ENCODE measurements around the gene TEAD1. TPM values are rescaled to one million over a fixed set of nuclear protein-coding genes. Genes with fewer than 3 reads are reported as not detected.

Gene TEAD1
- total RNA-seq, 1 donor from 2014 or later: 88.1 TPM

DNA sequence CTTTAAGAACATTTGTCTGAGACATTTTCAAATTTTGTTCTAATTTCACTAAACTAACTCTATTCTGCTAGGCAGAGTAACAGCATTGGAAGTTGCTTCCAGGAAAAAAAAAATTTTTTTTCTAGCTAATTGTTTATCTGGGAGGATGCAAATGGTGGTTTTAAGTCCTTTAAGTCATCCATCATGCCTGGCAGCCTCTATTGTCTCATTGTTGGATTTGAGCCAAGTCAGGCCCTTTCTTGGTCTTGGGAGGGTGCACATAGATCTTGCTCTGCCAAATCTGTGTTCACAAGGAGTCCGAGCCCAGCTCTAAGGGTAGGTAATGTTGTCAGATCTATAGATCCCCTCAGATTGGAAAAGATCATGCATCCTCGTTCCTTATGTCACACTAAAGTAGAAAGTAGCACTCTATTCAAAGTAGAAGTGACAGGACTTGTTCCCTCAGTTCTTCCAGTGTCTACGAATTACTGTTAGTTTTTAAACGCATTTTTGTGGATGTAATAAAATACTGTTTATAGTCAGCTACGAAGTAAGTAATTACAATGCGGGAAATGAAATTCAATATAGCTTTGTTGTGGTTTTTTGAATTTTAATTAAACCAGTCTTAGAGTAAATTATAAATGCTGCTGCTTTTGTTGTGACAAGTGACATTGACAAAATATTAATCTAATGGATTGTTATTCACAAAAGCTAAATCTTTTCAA is 168.9 kb downstream of the TEAD1 start:
- TF ChIP-seq, protein P1, sequence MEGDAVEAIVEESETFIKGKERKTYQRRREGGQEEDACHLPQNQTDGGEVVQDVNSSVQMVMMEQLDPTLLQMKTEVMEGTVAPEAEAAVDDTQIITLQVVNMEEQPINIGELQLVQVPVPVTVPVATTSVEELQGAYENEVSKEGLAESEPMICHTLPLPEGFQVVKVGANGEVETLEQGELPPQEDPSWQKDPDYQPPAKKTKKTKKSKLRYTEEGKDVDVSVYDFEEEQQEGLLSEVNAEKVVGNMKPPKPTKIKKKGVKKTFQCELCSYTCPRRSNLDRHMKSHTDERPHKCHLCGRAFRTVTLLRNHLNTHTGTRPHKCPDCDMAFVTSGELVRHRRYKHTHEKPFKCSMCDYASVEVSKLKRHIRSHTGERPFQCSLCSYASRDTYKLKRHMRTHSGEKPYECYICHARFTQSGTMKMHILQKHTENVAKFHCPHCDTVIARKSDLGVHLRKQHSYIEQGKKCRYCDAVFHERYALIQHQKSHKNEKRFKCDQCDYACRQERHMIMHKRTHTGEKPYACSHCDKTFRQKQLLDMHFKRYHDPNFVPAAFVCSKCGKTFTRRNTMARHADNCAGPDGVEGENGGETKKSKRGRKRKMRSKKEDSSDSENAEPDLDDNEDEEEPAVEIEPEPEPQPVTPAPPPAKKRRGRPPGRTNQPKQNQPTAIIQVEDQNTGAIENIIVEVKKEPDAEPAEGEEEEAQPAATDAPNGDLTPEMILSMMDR (IDR thresholded peaks at IDR 0.05; ENCODE audit: insufficient read depth, low read length, poor library complexity, severe bottlenecking): no peak
- H3K4me3 ChIP-seq (ENCODE audit: low read depth, low read length): no peak overlapping the region
- no peak for DNase-seq (ENCODE audit: low read depth)

DNA sequence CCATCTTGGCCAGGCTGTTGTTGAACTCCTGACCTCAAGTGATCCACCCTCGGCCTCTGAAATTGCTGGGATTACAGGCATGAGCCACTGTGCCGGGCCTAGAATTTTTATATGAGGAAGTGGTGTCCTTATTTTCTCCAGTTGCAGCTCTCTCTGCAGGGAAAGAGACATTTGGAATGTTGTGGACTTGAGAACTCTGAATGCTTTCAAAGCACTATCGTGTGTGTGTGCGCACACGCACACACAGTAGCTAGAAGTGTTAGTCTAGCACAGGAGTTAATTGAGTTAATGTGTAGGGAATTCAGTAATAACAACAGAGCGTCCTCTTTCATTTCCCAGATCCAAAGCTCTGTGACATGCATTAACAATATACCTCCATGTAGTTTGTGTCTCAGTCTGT is 170.9 kb downstream of the TEAD1 start:
- no peak for DNase-seq (ENCODE audit: low read depth)
- TF ChIP-seq, protein P1 (IDR thresholded peaks at IDR 0.05; ENCODE audit: insufficient read depth, low read length, poor library complexity, severe bottlenecking): no peak
- Histone ChIP-seq H3K4me3 (ENCODE audit: low read depth, low read length) (no peak overlapping the region), H3K36me3 (ENCODE audit: control insufficient read depth, insufficient read depth, low read length) (no peaks in the 10 kb centered on the region), H3K27me3 (ENCODE audit: control insufficient read depth, insufficient read depth, low read length) (no peaks in the 10 kb centered on the region)

More for the DNA sequence above, 168.9 kb downstream of the TEAD1 start:
- no peaks in the 10 kb centered on the region for H3K27me3 ChIP-seq (ENCODE audit: control insufficient read depth, insufficient read depth, low read length)
- H3K36me3 ChIP-seq (ENCODE audit: control insufficient read depth, insufficient read depth, low read length): no peaks in the 10 kb centered on the region

DNA sequence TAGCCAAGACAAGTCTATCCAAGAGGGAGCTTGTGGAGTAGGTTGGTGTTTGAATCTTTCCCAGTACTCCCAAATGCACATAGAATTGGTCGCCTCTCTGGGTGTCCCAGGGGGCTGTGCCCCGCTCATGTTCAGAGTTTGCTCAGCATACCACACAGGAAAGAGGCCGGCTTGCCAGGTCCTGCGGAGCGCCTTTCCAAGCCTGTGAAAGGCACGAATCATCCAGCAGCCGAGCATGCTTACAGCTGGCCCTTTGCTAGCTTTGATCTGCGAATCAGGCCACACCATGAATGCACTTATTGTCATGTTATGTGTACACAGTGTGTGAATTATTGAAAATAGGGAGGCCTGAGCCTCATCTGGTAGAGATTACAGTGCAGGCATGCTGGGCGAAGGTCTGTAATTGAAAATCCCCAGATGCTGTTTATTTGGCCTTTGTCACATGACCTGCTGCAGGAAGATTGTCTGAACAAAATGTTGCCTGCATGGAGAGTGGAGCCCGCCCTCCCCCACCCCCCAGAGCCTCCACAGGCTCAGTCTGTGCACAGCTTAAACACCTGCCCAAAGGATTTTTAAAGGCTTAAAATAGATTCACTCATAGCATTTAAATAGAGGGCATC is 171.6 kb downstream of the TEAD1 start:
- DNase-seq (ENCODE audit: low read depth): no peak
- Histone ChIP-seq H3K27me3 (ENCODE audit: control insufficient read depth, insufficient read depth, low read length) (no peaks in the 10 kb centered on the region), H3K36me3 (ENCODE audit: control insufficient read depth, insufficient read depth, low read length) (no peaks in the 10 kb centered on the region), H3K4me3 (ENCODE audit: low read depth, low read length) (no peak overlapping the region)
- TF ChIP-seq, protein P1 (IDR thresholded peaks at IDR 0.05; ENCODE audit: insufficient read depth, low read length, poor library complexity, severe bottlenecking): no peak

DNA sequence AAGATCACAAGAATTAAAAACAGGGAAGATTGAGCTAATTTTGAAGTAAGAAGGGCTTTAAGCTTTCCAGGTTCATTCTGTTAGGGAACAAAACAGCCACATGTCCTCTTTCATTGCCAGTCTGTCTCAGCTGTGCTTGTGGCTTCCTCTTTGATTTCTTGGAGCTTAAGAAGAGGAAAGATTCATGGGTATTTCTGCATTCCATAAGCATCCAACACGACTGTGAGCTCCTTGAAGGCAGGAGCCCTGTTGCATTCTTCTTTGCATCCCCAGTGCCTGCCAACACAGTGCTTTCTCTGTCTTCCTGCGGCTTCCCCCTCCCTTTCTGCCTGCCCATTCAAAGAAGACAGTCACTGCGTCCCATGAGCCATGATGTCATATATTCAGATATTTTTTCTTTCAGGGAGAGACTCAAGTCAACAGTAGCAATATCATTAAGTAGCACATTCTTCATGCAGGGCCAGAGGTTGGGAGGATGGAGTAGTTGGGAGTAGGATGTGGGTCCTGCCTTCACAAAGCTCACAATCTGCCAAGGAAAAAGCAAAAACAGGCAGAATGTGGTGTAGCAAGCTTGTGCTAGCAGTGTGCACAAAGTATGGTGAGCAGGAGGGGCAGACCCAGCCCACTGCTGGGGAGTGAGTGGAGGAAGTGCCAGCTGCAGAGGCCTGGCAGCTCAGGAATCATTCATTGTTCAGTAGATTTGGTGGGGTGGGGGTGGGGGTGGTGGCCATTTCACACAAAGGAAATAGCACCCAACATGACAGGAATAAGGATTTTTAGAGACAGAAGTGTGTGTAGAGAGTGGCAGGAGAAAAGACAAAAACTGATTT is 172.8 kb downstream of the TEAD1 start:
- TF ChIP-seq, protein P1 (IDR thresholded peaks at IDR 0.05; ENCODE audit: insufficient read depth, low read length, poor library complexity, severe bottlenecking): no peak
- H3K4me3 ChIP-seq (ENCODE audit: low read depth, low read length): no peak overlapping the region
- H3K36me3 ChIP-seq (ENCODE audit: control insufficient read depth, insufficient read depth, low read length): no peaks in the 10 kb centered on the region
- DNase-seq (ENCODE audit: low read depth): no peak
- H3K27me3 ChIP-seq (ENCODE audit: control insufficient read depth, insufficient read depth, low read length): no peaks in the 10 kb centered on the region

DNA sequence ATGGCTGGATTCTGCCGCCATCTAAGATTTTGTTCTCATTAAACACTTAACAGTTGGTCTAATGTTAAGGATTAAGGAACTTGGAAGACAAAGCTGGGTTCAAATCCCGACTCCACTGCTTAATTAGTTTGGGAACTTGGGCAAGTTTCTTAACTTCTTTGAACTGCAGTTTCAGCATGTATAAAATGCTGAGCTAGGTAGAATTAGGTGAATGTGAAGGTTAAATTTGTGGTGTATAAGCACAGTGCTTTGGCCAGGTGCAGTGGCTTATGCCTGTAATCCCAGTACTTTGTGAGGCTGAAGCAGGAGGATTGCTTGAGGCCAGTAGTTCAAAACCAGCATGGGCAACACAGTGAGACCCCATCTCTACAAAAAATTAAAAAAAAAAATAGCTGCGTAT is 174.2 kb downstream of the TEAD1 start:
- Histone ChIP-seq H3K4me3 (ENCODE audit: low read depth, low read length) (no peak overlapping the region), H3K36me3 (ENCODE audit: control insufficient read depth, insufficient read depth, low read length) (no peaks in the 10 kb centered on the region), H3K27me3 (ENCODE audit: control insufficient read depth, insufficient read depth, low read length) (no peaks in the 10 kb centered on the region)
- TF ChIP-seq, protein P1 (IDR thresholded peaks at IDR 0.05; ENCODE audit: insufficient read depth, low read length, poor library complexity, severe bottlenecking): no peak
- no peak for DNase-seq (ENCODE audit: low read depth)
